Osteocyte (in vitro differentiated cells): ENCODE measurements around the gene PRKAR1B. TPM values are rescaled to one million over a fixed set of nuclear protein-coding genes. Genes with fewer than 3 reads are reported as not detected.

Experiments used
- DNase-seq: peaks from one replicate; pipeline ENCODE4 v3.0.0; 2021; ENCODE audit warnings: mixed read lengths; ENCODE audit not compliant: unreplicated experiment; ENCODE audit errors: extremely low spot score
- H3K27ac Mint-ChIP-seq: one replicate; pipeline ENCODE4 v1.8.0; 2021; ENCODE audit warnings: mild to moderate bottlenecking, mixed read lengths; ENCODE audit not compliant: unreplicated experiment
- H3K27me3 Mint-ChIP-seq: one replicate; pipeline ENCODE4 v1.8.0; 2021; ENCODE audit warnings: mixed read lengths; ENCODE audit not compliant: unreplicated experiment
- H3K36me3 Mint-ChIP-seq: one replicate; pipeline ENCODE4 v1.8.0; 2021; ENCODE audit warnings: mixed read lengths; ENCODE audit not compliant: unreplicated experiment
- H3K4me1 Mint-ChIP-seq: one replicate; pipeline ENCODE4 v1.8.0; 2021; ENCODE audit warnings: mixed read lengths; ENCODE audit not compliant: unreplicated experiment
- H3K4me3 Mint-ChIP-seq: one replicate; pipeline ENCODE4 v1.8.0; 2021; ENCODE audit warnings: mild to moderate bottlenecking, moderate library complexity, mixed read lengths; ENCODE audit not compliant: unreplicated experiment
- H3K9me3 Mint-ChIP-seq: one replicate; pipeline ENCODE4 v1.8.0; 2021; ENCODE audit warnings: mixed read lengths; ENCODE audit not compliant: unreplicated experiment
- CTCF ChIP-seq: fragments of 200-600 bp; sonication (generic); IDR thresholded peaks from 2 replicates; pipeline ENCODE4 v1.5.0; 2021; ENCODE audit warnings: antibody characterized with exemption, mild to moderate bottlenecking, moderate library complexity
- total RNA-seq: library from RNA; stranded (reverse); gene quantifications from 2 replicates; pipeline ENCODE4 v1.2.1, GENCODE V29; 2021

Gene PRKAR1B
- total RNA-seq, 1 donor from 2014 or later = 12.0 TPM

DNA sequence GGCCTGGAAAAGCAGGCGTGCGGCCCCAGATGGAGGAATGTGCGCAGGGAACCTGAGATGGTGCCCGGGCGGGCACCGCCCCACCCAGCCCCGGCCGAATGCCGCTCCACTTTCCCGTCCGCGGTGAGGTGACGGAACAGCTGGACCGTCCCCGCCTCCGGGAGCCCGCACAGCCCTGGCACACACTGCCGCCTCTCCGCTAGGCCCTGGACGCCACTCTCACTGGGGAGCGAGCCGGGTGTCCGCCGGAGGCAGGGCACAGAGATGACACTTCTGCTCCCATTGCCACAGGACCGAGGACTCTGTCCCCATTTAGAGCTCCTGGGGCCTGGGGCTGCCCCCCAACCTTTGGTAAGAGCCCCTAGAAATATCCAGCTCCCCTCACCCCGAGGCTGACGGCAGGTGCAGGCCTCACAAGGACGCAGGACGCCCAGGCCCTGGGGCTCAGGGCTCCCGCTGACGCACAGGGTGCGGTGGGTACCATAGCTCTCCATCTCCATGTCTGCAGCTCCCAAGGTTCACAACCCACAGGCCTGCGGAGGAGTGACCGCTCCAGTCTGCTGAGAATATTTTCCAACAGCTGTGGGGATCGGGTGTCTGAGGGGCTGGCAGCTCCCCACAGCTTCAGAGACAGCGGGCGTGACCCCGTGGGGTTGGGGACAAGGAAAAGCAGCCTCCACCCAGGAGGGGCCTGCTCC, 155.2 kb downstream of the PRKAR1B start:
- Mint-ChIP-seq H3K4me1 (no peaks in the 10 kb centered on the region), H3K4me3 (no peak overlapping the region)
- TF ChIP-seq CTCF = no peak

GRCh38 chr7:571096-571717, 155.9 kb downstream of the PRKAR1B start:
- TF ChIP-seq CTCF = no peak

More for the DNA sequence above, 155.2 kb downstream of the PRKAR1B start:
- H3K9me3 Mint-ChIP-seq = no peaks in the 10 kb centered on the region
- H3K27ac Mint-ChIP-seq = no peak overlapping the region
- H3K36me3 Mint-ChIP-seq = peaks cover 3% of the 10 kb centered on the region
- DNase-seq = no peak
- H3K27me3 Mint-ChIP-seq = no peaks in the 10 kb centered on the region

GRCh38 chr7:570801-571070, 156.3 kb downstream of the PRKAR1B start:
- DNase-seq = no peak
- Mint-ChIP-seq H3K4me1 (no peaks in the 10 kb centered on the region), H3K27me3 (no peaks in the 10 kb centered on the region), H3K4me3 (no peak overlapping the region), H3K27ac (no peak overlapping the region), H3K9me3 (no peaks in the 10 kb centered on the region), H3K36me3 (no peaks in the 10 kb centered on the region)
- no peak for TF ChIP-seq CTCF

More at GRCh38 chr7:571096-571717, 155.9 kb downstream of the PRKAR1B start:
- H3K27ac Mint-ChIP-seq = no peak overlapping the region
- H3K27me3 Mint-ChIP-seq = no peaks in the 10 kb centered on the region
- no peak for DNase-seq
- peaks cover 3% of the 10 kb centered on the region for H3K36me3 Mint-ChIP-seq
- H3K4me1 Mint-ChIP-seq = no peaks in the 10 kb centered on the region
- no peak overlapping the region for H3K4me3 Mint-ChIP-seq
- no peaks in the 10 kb centered on the region for H3K9me3 Mint-ChIP-seq

GRCh38 chr7:569996-570800, 156.9 kb downstream of the PRKAR1B start:
- Mint-ChIP-seq H3K9me3 (no peaks in the 10 kb centered on the region), H3K27me3 (no peaks in the 10 kb centered on the region), H3K27ac (no peak overlapping the region), H3K36me3 (no peaks in the 10 kb centered on the region), H3K4me3 (no peak overlapping the region), H3K4me1 (no peaks in the 10 kb centered on the region)
- DNase-seq = no peak
- TF ChIP-seq CTCF = no peak
